Lung (tissue), 12 donors: ENCODE data around the gene NECAB3. TPM values are rescaled to one million over a fixed set of nuclear protein-coding genes. Genes with fewer than 3 reads are reported as not detected.

Source experiments
- ATAC-seq: fragments of 200-7000 bp; cut with Tn5 transposase; one replicate; pipeline ENCODE4 v1.9.1; 2020; ENCODE audit warnings: moderate number of reproducible peaks; ENCODE audit not compliant: insufficient read depth, low FRiP score
- DNase-seq, 3 donors: peaks; one replicate each; pipeline ENCODE4 v3.0.0-alpha.2; 2013 to 2017
- H3K27ac ChIP-seq, 2 donors: one replicate each; pipeline ENCODE4 v1.5.1; 2013; ENCODE audit warnings: mild to moderate bottlenecking in 2 of 2, moderate library complexity in 2 of 2, control low read depth in 1 of 2, inconsistent platforms in 1 of 2, low read depth in 1 of 2, low read length in 1 of 2
- H3K27me3 ChIP-seq, 3 donors: one replicate each; pipeline ENCODE4 v1.5.1; 2013; ENCODE audit warnings: low read length in 2 of 3; ENCODE audit not compliant: control insufficient read depth in 3 of 3, insufficient read depth in 3 of 3
- H3K36me3 ChIP-seq, 4 donors: one replicate each; pipeline ENCODE4 v1.5.1; 2013; ENCODE audit warnings: low read length in 4 of 4, mild to moderate bottlenecking in 1 of 4, moderate library complexity in 1 of 4; ENCODE audit not compliant: control insufficient read depth in 4 of 4, insufficient read depth in 4 of 4
- H3K4me1 ChIP-seq, 5 donors: one replicate each; pipeline ENCODE4 v1.5.1; 2013; ENCODE audit warnings: low read length in 5 of 5, mild to moderate bottlenecking in 2 of 5, moderate library complexity in 1 of 5; ENCODE audit not compliant: control insufficient read depth in 5 of 5, insufficient read depth in 5 of 5
- H3K4me3 ChIP-seq: one replicate; pipeline ENCODE4 v1.5.1; 2013; ENCODE audit warnings: mild to moderate bottlenecking, control low read depth, moderate library complexity
- H3K9ac ChIP-seq, 2 donors: one replicate each; pipeline ENCODE4 v1.5.1; 2013; ENCODE audit warnings: low read length in 2 of 2, control low read depth in 1 of 2; ENCODE audit not compliant: insufficient read depth in 1 of 2
- H3K9me3 ChIP-seq, 4 donors: one replicate each; pipeline ENCODE4 v1.5.1; 2013; ENCODE audit warnings: low read length in 3 of 4, mild to moderate bottlenecking in 1 of 4, moderate library complexity in 1 of 4; ENCODE audit not compliant: control insufficient read depth in 4 of 4, insufficient read depth in 3 of 4
- CTCF ChIP-seq: IDR thresholded peaks from 2 replicates; pipeline ENCODE4 v1.5.1; 2012; ENCODE audit warnings: mild to moderate bottlenecking; ENCODE audit errors: control extremely low read depth, extremely low read depth
- WGBS, 2 donors: extraction: QIAGEN DNeasy Blood & Tissue Kit; methylation state at CpG; one replicate each; pipeline ENCODE4 v1.1.7; 2013; 5-methylcytosine and 5-hydroxymethylcytosine counted together
- polyA plus RNA-seq, 2 donors: library from polyadenylated mRNA; stranded (reverse); fragments of 200-250 nt; gene quantifications; one replicate each; pipeline ENCODE4 v1.2.1, GENCODE V29; 2013
- total RNA-seq, 2 donors: library from RNA; depleted of rRNA in 1 of 2; stranded (reverse); fragments of >200 nt in 1 of 2; gene quantifications; one replicate each; pipeline ENCODE4 v1.2.1, GENCODE V29; 2014 to 2021
- donor health status: control.
- donor health status: control.
- donor health status: Bipolar disorder and iron deficiency.
- donor health status: healthy.
- donor health status: DM: yes; HTN: yes; CAD: no.

Gene NECAB3
- total and polyA plus RNA-seq, 4 donors: 21.2 to 127 (median 72.2) TPM

GRCh38 chr20:33664762-33665144 lies 9.5 kb downstream of the NECAB3 start:
- Histone ChIP-seq H3K4me1 (peaks cover 0 to 37% (median 4%) of the 10 kb centered on the region in 5 donors), H3K9me3 (no peaks in the 10 kb centered on the region), H3K4me3 (no peak overlapping the region), H3K36me3 (peaks cover 0 to 6% (median 2%) of the 10 kb centered on the region in 4 donors), H3K27me3 (no peaks in the 10 kb centered on the region), H3K27ac (peak overlapping the region in 1 of 2 donors; percentile 3), H3K9ac (no peak overlapping the region)
- DNase-seq (no peak), ATAC-seq (no peak)
- WGBS, 2 donors: 97 to 98% methylated on average over 2 of the region's 2 CpGs
- no peak for TF ChIP-seq CTCF

DNA sequence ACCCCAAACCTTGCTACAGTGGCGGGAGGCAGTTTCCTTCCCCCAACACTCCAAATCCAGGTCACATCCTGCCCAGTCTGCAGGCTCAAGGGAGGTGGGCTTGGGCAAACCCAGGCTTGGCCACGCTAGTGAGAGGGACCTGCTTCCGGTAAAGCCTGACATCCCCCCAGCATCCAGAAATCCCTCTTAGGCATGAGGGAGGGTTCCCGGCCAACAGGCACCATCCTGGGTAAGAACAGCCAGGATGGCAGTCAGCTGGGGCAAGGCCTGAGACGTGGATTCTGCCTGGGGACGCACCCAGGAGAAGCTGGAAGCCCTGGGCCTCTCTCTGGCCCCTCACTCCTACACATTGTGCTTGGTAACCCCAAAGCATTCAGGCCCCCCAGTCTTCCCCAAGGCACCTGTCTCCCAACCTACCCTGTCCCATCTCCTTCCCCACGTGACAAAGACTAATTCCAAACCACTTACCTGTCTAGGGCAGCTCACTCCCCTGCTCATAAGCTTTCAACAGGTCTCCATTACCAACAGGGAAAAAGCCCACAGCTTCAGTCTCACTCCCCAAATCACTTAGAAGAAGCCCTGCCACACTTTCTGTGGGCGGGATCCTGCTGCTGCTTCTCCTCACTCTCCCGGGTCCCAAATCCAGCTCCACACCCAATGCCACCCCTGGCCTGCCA lies 10.0 kb downstream of the NECAB3 start:
- no peak for TF ChIP-seq CTCF
- no peaks in the 10 kb centered on the region for H3K9me3 ChIP-seq
- DNase-seq (no peak), ATAC-seq (no peak)
- H3K27ac ChIP-seq: peak overlapping the region; percentile 86 to 92
- H3K4me1 ChIP-seq: peaks cover 0 to 37% (median 4%) of the 10 kb centered on the region in 5 donors
- peak overlapping the region; percentile 46 for H3K4me3 ChIP-seq
- H3K27me3 ChIP-seq: no peaks in the 10 kb centered on the region
- peak overlapping the region; percentile 39 to 66 for H3K9ac ChIP-seq
- peaks cover 0 to 7% (median 3%) of the 10 kb centered on the region in 4 donors for H3K36me3 ChIP-seq
- WGBS, 2 donors: 52 to 57% methylated on average over 9 of the region's 9 CpGs

DNA sequence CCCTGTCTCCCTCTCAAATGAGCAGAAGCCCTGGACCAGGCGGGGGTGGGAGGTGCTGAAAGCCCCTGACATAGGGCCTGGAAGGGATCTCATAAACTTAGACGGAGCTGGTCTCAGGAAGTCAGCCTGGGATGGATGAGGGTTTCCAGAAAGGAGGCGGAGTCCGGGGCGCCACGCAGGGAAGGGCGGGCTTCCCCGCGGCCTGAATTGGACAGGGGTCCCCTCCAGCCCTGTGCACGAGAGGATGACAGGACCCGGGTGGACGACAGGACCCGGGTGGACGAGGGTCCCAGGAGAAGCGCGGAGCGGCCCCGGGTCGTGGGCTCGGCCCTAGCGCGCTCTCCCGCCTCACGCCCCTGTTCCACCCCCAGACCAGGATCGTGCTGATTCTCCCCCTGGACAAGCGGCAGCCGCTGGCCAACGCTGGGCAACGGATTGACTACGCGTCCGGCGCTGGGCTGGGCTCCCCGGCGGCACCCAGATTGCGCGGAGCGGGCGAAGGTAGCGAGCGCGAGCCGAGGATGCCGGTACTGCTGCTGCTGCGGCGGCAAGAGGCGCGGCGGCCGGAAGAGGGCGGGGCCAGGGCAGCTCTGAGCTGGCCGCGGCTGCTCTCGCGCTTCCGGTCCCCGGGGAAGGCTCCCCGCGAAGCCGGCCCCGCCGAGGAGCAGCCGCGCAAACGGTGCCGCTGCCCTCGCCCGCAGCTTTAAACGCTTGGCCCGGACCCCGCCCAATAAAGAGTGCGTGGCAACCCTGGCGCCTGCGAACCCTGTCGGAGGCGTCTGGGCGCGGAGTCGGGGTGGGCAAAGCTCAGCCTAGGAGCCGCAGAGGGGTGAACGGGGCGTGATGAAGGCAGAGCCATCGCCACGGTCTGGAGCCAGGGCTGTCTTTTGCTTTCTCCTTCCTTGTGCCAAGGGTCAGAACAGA lies 10.8 kb downstream of the NECAB3 start:
- Histone ChIP-seq H3K9me3 (no peaks in the 10 kb centered on the region), H3K9ac (peak overlapping the region; percentile 39 to 66), H3K4me3 (peak overlapping the region; percentile 68), H3K27me3 (no peaks in the 10 kb centered on the region), H3K27ac (peak overlapping the region; percentile 86 to 92), H3K4me1 (peaks cover 0 to 37% (median 4%) of the 10 kb centered on the region in 5 donors), H3K36me3 (peaks cover 0 to 13% (median 2%) of the 10 kb centered on the region in 4 donors)
- DNase-seq: peak; percentile 81 to 90 (median 83)
- TF ChIP-seq CTCF: no peak
- peak; percentile 69 for ATAC-seq
- WGBS, 2 donors: 1% methylated on average over 78 to 84 of the region's 84 CpGs
